GM12892 (cell line): ENCODE measurements around the gene SLC24A3.

ENCODE experiments used
- POLR2A ChIP-seq: IDR thresholded peaks from 2 replicates; pipeline ENCODE4 v1.6.1; 2011; ENCODE audit warnings: low read depth, low read length, control low read depth
- POLR2AphosphoS5 ChIP-seq: IDR thresholded peaks from 2 replicates; pipeline ENCODE4 v1.6.1; 2011; ENCODE audit warnings: low read depth, low read length, control low read depth
- TAF1 ChIP-seq: IDR thresholded peaks from 2 replicates; pipeline ENCODE4 v1.6.1; 2011; ENCODE audit warnings: low read depth, mild to moderate bottlenecking, control low read depth, low read length, borderline replicate concordance

- TF ChIP-seq POLR2AphosphoS5 (no peak), POLR2A (no peak), TAF1 (no peak)
These were observed 193.9 kb downstream of the SLC24A3 start for GRCh38 chr20:19406381-19406780.
